Activated CD4-positive, alpha-beta T cell treated with anti-CD3 and anti-CD28 coated beads, Interleukin-2, amount 10 ng/mL, durations not matched to agents 24 days and 14 days (primary cell): Measurements from ENCODE around the gene PARD3. TPM values are rescaled to one million over a fixed set of nuclear protein-coding genes. Genes with fewer than 3 reads are reported as not detected.

Experiments
- DNase-seq: peaks from one replicate; pipeline ENCODE4 v3.0.0; 2022
- H3K27ac Mint-ChIP-seq: one replicate; pipeline ENCODE4 v1.8.0; 2022; ENCODE audit warnings: mild to moderate bottlenecking, mixed read lengths
- H3K27me3 Mint-ChIP-seq: one replicate; pipeline ENCODE4 v1.8.0; 2022; ENCODE audit warnings: mixed read lengths
- H3K36me3 Mint-ChIP-seq: one replicate; pipeline ENCODE4 v1.8.0; 2022; ENCODE audit warnings: low read depth, mild to moderate bottlenecking, mixed read lengths
- H3K4me1 Mint-ChIP-seq: one replicate; pipeline ENCODE4 v1.8.0; 2021; ENCODE audit warnings: mixed read lengths
- H3K4me3 Mint-ChIP-seq: one replicate; pipeline ENCODE4 v1.8.0; 2022; ENCODE audit warnings: mild to moderate bottlenecking, moderate library complexity, mixed read lengths
- H3K9me3 Mint-ChIP-seq: one replicate; pipeline ENCODE4 v1.8.0; 2021; ENCODE audit warnings: mixed read lengths
- intact Hi-C: fragments of 100-400 bp; cut with micrococcal nuclease; formaldehyde crosslinking; loops from one replicate; pipeline ENCODE4 v1.15.1; 2023
- total RNA-seq: library from RNA; stranded (reverse); gene quantifications from 2 replicates; pipeline ENCODE4 v1.2.3, GENCODE V29; 2022

Gene PARD3
- total RNA-seq, 1 donor from 2014 or later: 2.9 TPM

GRCh38 chr10:34666008-34666704, 148.9 kb downstream of the PARD3 start:
- Mint-ChIP-seq H3K4me3 (no peak overlapping the region), H3K27ac (no peak overlapping the region), H3K36me3 (no peaks in the 10 kb centered on the region), H3K9me3 (no peaks in the 10 kb centered on the region), H3K27me3 (peaks cover 4% of the 10 kb centered on the region), H3K4me1 (no peaks in the 10 kb centered on the region)
- DNase-seq: no peak
- intact Hi-C loops: no loop called here

GRCh38 chr10:34664706-34665105, 150.4 kb downstream of the PARD3 start:
- H3K36me3 Mint-ChIP-seq: no peaks in the 10 kb centered on the region
- no peaks in the 10 kb centered on the region for H3K4me1 Mint-ChIP-seq
- no peak overlapping the region for H3K4me3 Mint-ChIP-seq
- peaks cover 1% of the 10 kb centered on the region for H3K27me3 Mint-ChIP-seq
- intact Hi-C loops: no loop called here
- no peaks in the 10 kb centered on the region for H3K9me3 Mint-ChIP-seq
- no peak for DNase-seq
- no peak overlapping the region for H3K27ac Mint-ChIP-seq

- Mint-ChIP-seq H3K9me3 (no peaks in the 10 kb centered on the region), H3K27me3 (peaks cover 1% of the 10 kb centered on the region), H3K4me3 (no peak overlapping the region), H3K4me1 (no peaks in the 10 kb centered on the region), H3K36me3 (no peaks in the 10 kb centered on the region), H3K27ac (no peak overlapping the region)
- intact Hi-C loops: no loop called here
- DNase-seq: no peak
Observed at GRCh38 chr10:34661580-34661979, 153.5 kb downstream of the PARD3 start.

- DNase-seq: no peak
- H3K27ac Mint-ChIP-seq: no peak overlapping the region
- H3K4me1 Mint-ChIP-seq: no peaks in the 10 kb centered on the region
- H3K27me3 Mint-ChIP-seq: no peaks in the 10 kb centered on the region
- no peaks in the 10 kb centered on the region for H3K9me3 Mint-ChIP-seq
- H3K4me3 Mint-ChIP-seq: no peak overlapping the region
- H3K36me3 Mint-ChIP-seq: no peaks in the 10 kb centered on the region
- intact Hi-C loops: loop anchor here (5.0 kb wide), 1 partner anchor 558 kb away; no protein-coding TSS in a partner anchor
Observed at GRCh38 chr10:34658934-34659333, 156.2 kb downstream of the PARD3 start.

- no peaks in the 10 kb centered on the region for H3K9me3 Mint-ChIP-seq
- H3K4me3 Mint-ChIP-seq: no peak overlapping the region
- DNase-seq: no peak
- H3K27me3 Mint-ChIP-seq: no peaks in the 10 kb centered on the region
- H3K4me1 Mint-ChIP-seq: no peaks in the 10 kb centered on the region
- H3K36me3 Mint-ChIP-seq: no peaks in the 10 kb centered on the region
- no peak overlapping the region for H3K27ac Mint-ChIP-seq
- intact Hi-C loops: loop anchor here (5.0 kb wide), 1 partner anchor 561 kb away; no protein-coding TSS in a partner anchor
Observed at GRCh38 chr10:34656661-34657060, 158.4 kb downstream of the PARD3 start.

- H3K9me3 Mint-ChIP-seq: no peaks in the 10 kb centered on the region
- intact Hi-C loops: loop anchor here (5.0 kb wide), 1 partner anchor 562 kb away; no protein-coding TSS in a partner anchor
- no peaks in the 10 kb centered on the region for H3K36me3 Mint-ChIP-seq
- peak; percentile 79 for DNase-seq
- no peaks in the 10 kb centered on the region for H3K27me3 Mint-ChIP-seq
- no peak overlapping the region for H3K27ac Mint-ChIP-seq
- H3K4me1 Mint-ChIP-seq: no peaks in the 10 kb centered on the region
- H3K4me3 Mint-ChIP-seq: no peak overlapping the region
Observed at GRCh38 chr10:34655286-34656170, 159.6 kb downstream of the PARD3 start.

GRCh38 chr10:34654211-34654610, 160.9 kb downstream of the PARD3 start:
- no peaks in the 10 kb centered on the region for H3K4me1 Mint-ChIP-seq
- no peaks in the 10 kb centered on the region for H3K36me3 Mint-ChIP-seq

GRCh38 chr10:34653530-34653929, 161.6 kb downstream of the PARD3 start:
- Mint-ChIP-seq H3K27ac (no peak overlapping the region), H3K36me3 (no peaks in the 10 kb centered on the region), H3K4me1 (no peaks in the 10 kb centered on the region), H3K4me3 (no peak overlapping the region), H3K9me3 (no peaks in the 10 kb centered on the region), H3K27me3 (no peaks in the 10 kb centered on the region)
- intact Hi-C loops: no loop called here
- DNase-seq: no peak

More at GRCh38 chr10:34654211-34654610, 160.9 kb downstream of the PARD3 start:
- no peak for DNase-seq
- H3K4me3 Mint-ChIP-seq: no peak overlapping the region
- no peaks in the 10 kb centered on the region for H3K27me3 Mint-ChIP-seq
- H3K27ac Mint-ChIP-seq: no peak overlapping the region
- intact Hi-C loops: no loop called here
- no peaks in the 10 kb centered on the region for H3K9me3 Mint-ChIP-seq

GRCh38 chr10:34651416-34652195, 163.5 kb downstream of the PARD3 start:
- Mint-ChIP-seq H3K4me1 (no peaks in the 10 kb centered on the region), H3K27ac (no peak overlapping the region), H3K36me3 (no peaks in the 10 kb centered on the region), H3K9me3 (no peaks in the 10 kb centered on the region), H3K4me3 (no peak overlapping the region), H3K27me3 (peaks cover 1% of the 10 kb centered on the region)
- no peak for DNase-seq
- intact Hi-C loops: no loop called here

- intact Hi-C loops: no loop called here
- no peaks in the 10 kb centered on the region for H3K36me3 Mint-ChIP-seq
- no peaks in the 10 kb centered on the region for H3K4me1 Mint-ChIP-seq
- no peak overlapping the region for H3K4me3 Mint-ChIP-seq
- no peak overlapping the region for H3K27ac Mint-ChIP-seq
- DNase-seq: no peak
- peaks cover 1% of the 10 kb centered on the region for H3K27me3 Mint-ChIP-seq
- H3K9me3 Mint-ChIP-seq: no peaks in the 10 kb centered on the region
Observed at GRCh38 chr10:34650156-34650555, 164.9 kb downstream of the PARD3 start.

GRCh38 chr10:34649385-34649784, 165.7 kb downstream of the PARD3 start:
- no peaks in the 10 kb centered on the region for H3K36me3 Mint-ChIP-seq
- no peaks in the 10 kb centered on the region for H3K9me3 Mint-ChIP-seq
- H3K4me3 Mint-ChIP-seq: no peak overlapping the region
- DNase-seq: no peak
- no peaks in the 10 kb centered on the region for H3K4me1 Mint-ChIP-seq
- H3K27me3 Mint-ChIP-seq: peaks cover 1% of the 10 kb centered on the region
- no peak overlapping the region for H3K27ac Mint-ChIP-seq
- intact Hi-C loops: no loop called here

- Mint-ChIP-seq H3K4me3 (no peak overlapping the region), H3K27me3 (peaks cover 1% of the 10 kb centered on the region), H3K4me1 (no peaks in the 10 kb centered on the region), H3K36me3 (no peaks in the 10 kb centered on the region), H3K27ac (no peak overlapping the region), H3K9me3 (no peaks in the 10 kb centered on the region)
- intact Hi-C loops: no loop called here
- no peak for DNase-seq
Observed at GRCh38 chr10:34648919-34649318, 166.2 kb downstream of the PARD3 start.

- H3K27me3 Mint-ChIP-seq: peaks cover 1% of the 10 kb centered on the region
- no peaks in the 10 kb centered on the region for H3K4me1 Mint-ChIP-seq
- intact Hi-C loops: no loop called here
- no peaks in the 10 kb centered on the region for H3K36me3 Mint-ChIP-seq
- H3K27ac Mint-ChIP-seq: no peak overlapping the region
- DNase-seq: no peak
- no peaks in the 10 kb centered on the region for H3K9me3 Mint-ChIP-seq
- H3K4me3 Mint-ChIP-seq: no peak overlapping the region
Observed at GRCh38 chr10:34647875-34648865, 166.9 kb downstream of the PARD3 start.
